GM11168 (cell line): ENCODE measurements around the gene LENG8.
"Not testable (repeated sequence)": the region's sequence is repeated elsewhere in the genome, so short reads cannot be mapped to it uniquely, and the experiment has no call there.

Source experiments
- in situ Hi-C: fragments of 300-500 bp; cut with MboI; formaldehyde crosslinking; loops from one replicate; pipeline ENCODE4 v1.12.0; 2022; ENCODE audit warnings: low sequenced_read_pairs; ENCODE audit not compliant: unreplicated experiment

Gene LENG8

GRCh38 chr19:54473892-54474372, 24.9 kb downstream of the LENG8 start:
- in situ Hi-C loops, result loop anchor here (10.0 kb wide), 1 partner anchor 201 kb away; no protein-coding TSS in a partner anchor

GRCh38 chr19:54475706-54476105, 26.7 kb downstream of the LENG8 start:
- in situ Hi-C loops, result loop anchor here (10.0 kb wide), 1 partner anchor 199 kb away; no protein-coding TSS in a partner anchor

- in situ Hi-C loops, result loop anchor here (10.0 kb wide), 1 partner anchor 197 kb away; no protein-coding TSS in a partner anchor
These were observed 28.7 kb downstream of the LENG8 start for GRCh38 chr19:54477650-54478049.

GRCh38 chr19:54478677-54479266, 29.8 kb downstream of the LENG8 start:
- in situ Hi-C loops, result loop anchor here (10.0 kb wide), 1 partner anchor 196 kb away; no protein-coding TSS in a partner anchor

GRCh38 chr19:54480051-54480450, 31.1 kb downstream of the LENG8 start:
- in situ Hi-C loops, result no loop called here

- in situ Hi-C loops, result no loop called here
These were observed 32.4 kb downstream of the LENG8 start for GRCh38 chr19:54481326-54481930.

- in situ Hi-C loops, result no loop called here
These were observed 33.9 kb downstream of the LENG8 start for GRCh38 chr19:54482889-54483288.

GRCh38 chr19:54484451-54484850, 35.5 kb downstream of the LENG8 start:
- in situ Hi-C loops, result no loop called here

GRCh38 chr19:54485851-54486250, 36.9 kb downstream of the LENG8 start:
- in situ Hi-C loops, result no loop called here

GRCh38 chr19:54489341-54489740, 40.3 kb downstream of the LENG8 start:
- in situ Hi-C loops, result no loop called here

GRCh38 chr19:54489766-54490165, 40.8 kb downstream of the LENG8 start:
- in situ Hi-C loops, result no loop called here

GRCh38 chr19:54492568-54492967, 43.6 kb downstream of the LENG8 start:
- in situ Hi-C loops, result no loop called here

GRCh38 chr19:54493056-54493455, 44.1 kb downstream of the LENG8 start:
- in situ Hi-C loops, result not testable (repeated sequence)

- in situ Hi-C loops, result no loop called here
These were observed 45.1 kb downstream of the LENG8 start for GRCh38 chr19:54493967-54494585.

- in situ Hi-C loops, result not testable (repeated sequence)
These were observed 46.3 kb downstream of the LENG8 start for GRCh38 chr19:54495284-54495683.

- in situ Hi-C loops, result not testable (repeated sequence)
These were observed 48.9 kb downstream of the LENG8 start for GRCh38 chr19:54497747-54498450.

- in situ Hi-C loops, result not testable (repeated sequence)
These were observed 49.4 kb downstream of the LENG8 start for GRCh38 chr19:54498451-54498772.

- in situ Hi-C loops, result no loop called here
These were observed 53.6 kb downstream of the LENG8 start, which contains the start of gene LAIR2 for GRCh38 chr19:54502518-54503048. LAIR2 (plus strand) TSS chr19:54502831; CDS start chr19:54502919, 88 bp downstream.

- in situ Hi-C loops, result loop anchor here (5.0 kb wide), 1 partner anchor 143 kb away; the partner anchor contains the start of gene LAIR1
These were observed 56.5 kb downstream of the LENG8 start for GRCh38 chr19:54505542-54505941.

GRCh38 chr19:54506079-54506478, 57.1 kb downstream of the LENG8 start:
- in situ Hi-C loops, result loop anchor here (5.0 kb wide), 1 partner anchor 144 kb away; the partner anchor contains the start of gene LAIR1
